GM12891 (cell line): Measurements from ENCODE around the gene MRPL4.
A peak's percentile ranks its signal among the peaks of the same experiment; 100 is the strongest.

Experiments used
- DNase-seq: peaks from one replicate; pipeline ENCODE4 v3.0.0; 2011; ENCODE audit warnings: low spot score; ENCODE audit not compliant: insufficient read length
- FAIRE-seq: peaks from 2 replicates; lab custom pipeline; 2011; peaks lifted over from hg19 to GRCh38; lab: Jason Lieb, UNC
- PAX5 ChIP-seq: IDR thresholded peaks from 2 replicates; pipeline ENCODE4 v1.6.1; 2011; ENCODE audit warnings: low read length, moderate library complexity, mild to moderate bottlenecking; ENCODE audit not compliant: insufficient read depth, severe bottlenecking
- POLR2A ChIP-seq: IDR thresholded peaks from 2 replicates; pipeline ENCODE4 v1.6.1; 2011; ENCODE audit warnings: low read depth, low read length, control low read depth
- POLR2AphosphoS5 ChIP-seq: IDR thresholded peaks from 2 replicates; pipeline ENCODE4 v1.6.1; 2011; ENCODE audit warnings: low read depth, low read length, control low read depth
- POU2F2 ChIP-seq: IDR thresholded peaks from 2 replicates; pipeline ENCODE4 v1.6.1; 2011; ENCODE audit warnings: low read depth, mild to moderate bottlenecking, control low read depth, low read length, moderate library complexity
- SPI1 ChIP-seq: IDR thresholded peaks from 2 replicates; pipeline ENCODE4 v1.6.1; 2011; ENCODE audit warnings: low read depth, low read length, control low read depth
- TAF1 ChIP-seq: IDR thresholded peaks from 2 replicates; pipeline ENCODE4 v1.6.1; 2011; ENCODE audit warnings: low read depth, low read length, control low read depth

The MRPL4 gene

GRCh38 chr19:10292206-10292788 is 40.3 kb downstream of the MRPL4 start:
- FAIRE-seq (peak; percentile 85), DNase-seq (no peak)
- no peak for TF ChIP-seq TAF1
- TF ChIP-seq PAX5 = no peak
- no peak for TF ChIP-seq POLR2AphosphoS5
- TF ChIP-seq SPI1 = no peak
- no peak for TF ChIP-seq POLR2A
- no peak for TF ChIP-seq POU2F2

- FAIRE-seq (no peak), DNase-seq (no peak)
- TF ChIP-seq POU2F2 (no peak), PAX5 (no peak), SPI1 (no peak), POLR2A (no peak), TAF1 (no peak), POLR2AphosphoS5 (no peak)
Observed at GRCh38 chr19:10292789-10293636, 41.0 kb downstream of the MRPL4 start.

- FAIRE-seq = no peak
- DNase-seq = no peak
- no peak for TF ChIP-seq SPI1
- TF ChIP-seq POLR2AphosphoS5 = no peak
- TF ChIP-seq POU2F2 = no peak
- no peak for TF ChIP-seq PAX5
- no peak for TF ChIP-seq TAF1
- TF ChIP-seq POLR2A = no peak
Observed at GRCh38 chr19:10293637-10294367, 41.8 kb downstream of the MRPL4 start.

- DNase-seq = no peak
- no peak for TF ChIP-seq POLR2A
- no peak for TF ChIP-seq POU2F2
- no peak for TF ChIP-seq SPI1
- no peak for TF ChIP-seq POLR2AphosphoS5
- TF ChIP-seq TAF1 = no peak
- no peak for TF ChIP-seq PAX5
- FAIRE-seq = no peak
Observed at GRCh38 chr19:10294368-10294697, 42.3 kb downstream of the MRPL4 start.

GRCh38 chr19:10295305-10295846 is 43.4 kb downstream of the MRPL4 start:
- peak; percentile 92 for FAIRE-seq
- DNase-seq = peak; percentile 87
- TF ChIP-seq SPI1 (peak; percentile 45), POLR2A (no peak)

- DNase-seq = no peak
- TF ChIP-seq PAX5 = no peak
- TF ChIP-seq POLR2A = no peak
- no peak for TF ChIP-seq POU2F2
- no peak for TF ChIP-seq TAF1
- TF ChIP-seq SPI1 = no peak
- no peak for TF ChIP-seq POLR2AphosphoS5
- no peak for FAIRE-seq
Observed at GRCh38 chr19:10295847-10296591, 44.0 kb downstream of the MRPL4 start.

GRCh38 chr19:10299545-10300458 is 47.8 kb downstream of the MRPL4 start:
- FAIRE-seq (no peak), DNase-seq (no peak)
- no peak for TF ChIP-seq SPI1
- TF ChIP-seq TAF1 = no peak
- TF ChIP-seq POLR2AphosphoS5 = no peak
- no peak for TF ChIP-seq PAX5
- no peak for TF ChIP-seq POU2F2
- TF ChIP-seq POLR2A = no peak

- TF ChIP-seq POLR2AphosphoS5 = no peak
- TF ChIP-seq POU2F2 = no peak
- TF ChIP-seq POLR2A = no peak
- no peak for TF ChIP-seq PAX5
- TF ChIP-seq TAF1 = no peak
- TF ChIP-seq SPI1 = no peak
- FAIRE-seq = no peak
- no peak for DNase-seq
Observed at GRCh38 chr19:10305139-10305806, 53.3 kb downstream of the MRPL4 start.
